GM23338 (cell line): ENCODE results near the gene ZFHX2.

Experiments used
- CREB1 ChIP-seq: fragments of 250-450 bp; sonication (Bioruptor Pico); IDR thresholded peaks from 2 replicates; pipeline ENCODE4 v1.5.0; 2020; ENCODE audit warnings: low read depth, mild to moderate bottlenecking, moderate library complexity
- CTCF ChIP-seq, 2 experiments: fragments of 200-600 bp in 1 of 2; sonication (generic) in 1 of 2; conservative IDR thresholded peaks; 2 replicates each; pipeline versions ENCODE4 v1.5.1 to v1.6.1; 2016 to 2017; ENCODE audit warnings: antibody characterized with exemption in 2 of 2, low read depth in 2 of 2, mild to moderate bottlenecking in 2 of 2, moderate library complexity in 1 of 2
- ETS1 ChIP-seq: IDR thresholded peaks from 2 replicates; pipeline ENCODE4 v1.6.1; 2016; ENCODE audit warnings: antibody characterized with exemption
- EZH2 ChIP-seq: fragments of 200-600 bp; sonication (generic); IDR thresholded peaks from one replicate; pipeline ENCODE4 v1.8.0; 2017; ENCODE audit warnings: antibody characterized with exemption, mild to moderate bottlenecking, low read depth; ENCODE audit not compliant: unreplicated experiment
- EZH2phosphoT487 ChIP-seq: fragments of 200-600 bp; sonication (generic); IDR thresholded peaks from one replicate; pipeline ENCODE4 v1.8.1; 2018; ENCODE audit warnings: antibody characterized with exemption; ENCODE audit not compliant: unreplicated experiment
- JUNB ChIP-seq: IDR thresholded peaks from one replicate; pipeline ENCODE4 v1.6.1; 2016; ENCODE audit warnings: antibody characterized with exemption; ENCODE audit not compliant: unreplicated experiment
- POLR2AphosphoS5 ChIP-seq: IDR thresholded peaks from 2 replicates; pipeline ENCODE4 v1.6.1; 2016; ENCODE audit warnings: antibody characterized with exemption, low read depth
- ZNF114 ChIP-seq: fragments of 250-450 bp; sonication (Bioruptor Pico); IDR thresholded peaks from 2 replicates; pipeline ENCODE4 v1.5.0; 2020; ENCODE audit warnings: mild to moderate bottlenecking, moderate library complexity
- ZNF331 ChIP-seq: fragments of 250-450 bp; sonication (Bioruptor Pico); IDR thresholded peaks from 2 replicates; pipeline ENCODE4 v1.5.0; 2020; ENCODE audit warnings: low read depth, mild to moderate bottlenecking, moderate library complexity
- TF ChIP-seq, protein P1 (sequence below): IDR thresholded peaks from one replicate; pipeline ENCODE4 v1.6.1; 2018; ENCODE audit warnings: antibody characterized with exemption; ENCODE audit not compliant: unreplicated experiment

DNA sequence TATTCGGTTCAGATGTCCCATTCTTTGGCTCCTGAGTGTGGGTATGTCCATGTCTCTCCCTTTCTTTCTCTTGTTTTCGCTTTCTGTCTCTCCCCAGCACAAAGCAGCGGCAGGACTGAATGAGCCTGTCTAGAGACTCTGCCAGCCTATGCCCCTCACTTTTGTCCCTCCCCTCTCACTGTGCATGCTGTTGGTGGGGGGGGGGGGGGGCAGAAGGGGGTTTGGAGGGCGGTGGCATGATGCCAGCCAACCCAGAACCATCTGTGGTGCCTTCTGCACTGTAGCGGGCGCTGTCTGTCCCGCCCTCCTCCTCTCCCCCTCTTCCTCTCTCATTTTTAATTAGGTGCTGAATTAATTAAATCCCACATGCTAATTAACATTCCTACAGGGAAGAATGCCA lies 64.3 kb downstream of the ZFHX2 start:
- TF ChIP-seq CTCF (conservative IDR thresholded peaks at IDR 0.05; ENCODE audit: low read depth in 2 of 2): no peak
- no peak for TF ChIP-seq EZH2phosphoT487
- TF ChIP-seq EZH2: no peak
- TF ChIP-seq, protein P1, sequence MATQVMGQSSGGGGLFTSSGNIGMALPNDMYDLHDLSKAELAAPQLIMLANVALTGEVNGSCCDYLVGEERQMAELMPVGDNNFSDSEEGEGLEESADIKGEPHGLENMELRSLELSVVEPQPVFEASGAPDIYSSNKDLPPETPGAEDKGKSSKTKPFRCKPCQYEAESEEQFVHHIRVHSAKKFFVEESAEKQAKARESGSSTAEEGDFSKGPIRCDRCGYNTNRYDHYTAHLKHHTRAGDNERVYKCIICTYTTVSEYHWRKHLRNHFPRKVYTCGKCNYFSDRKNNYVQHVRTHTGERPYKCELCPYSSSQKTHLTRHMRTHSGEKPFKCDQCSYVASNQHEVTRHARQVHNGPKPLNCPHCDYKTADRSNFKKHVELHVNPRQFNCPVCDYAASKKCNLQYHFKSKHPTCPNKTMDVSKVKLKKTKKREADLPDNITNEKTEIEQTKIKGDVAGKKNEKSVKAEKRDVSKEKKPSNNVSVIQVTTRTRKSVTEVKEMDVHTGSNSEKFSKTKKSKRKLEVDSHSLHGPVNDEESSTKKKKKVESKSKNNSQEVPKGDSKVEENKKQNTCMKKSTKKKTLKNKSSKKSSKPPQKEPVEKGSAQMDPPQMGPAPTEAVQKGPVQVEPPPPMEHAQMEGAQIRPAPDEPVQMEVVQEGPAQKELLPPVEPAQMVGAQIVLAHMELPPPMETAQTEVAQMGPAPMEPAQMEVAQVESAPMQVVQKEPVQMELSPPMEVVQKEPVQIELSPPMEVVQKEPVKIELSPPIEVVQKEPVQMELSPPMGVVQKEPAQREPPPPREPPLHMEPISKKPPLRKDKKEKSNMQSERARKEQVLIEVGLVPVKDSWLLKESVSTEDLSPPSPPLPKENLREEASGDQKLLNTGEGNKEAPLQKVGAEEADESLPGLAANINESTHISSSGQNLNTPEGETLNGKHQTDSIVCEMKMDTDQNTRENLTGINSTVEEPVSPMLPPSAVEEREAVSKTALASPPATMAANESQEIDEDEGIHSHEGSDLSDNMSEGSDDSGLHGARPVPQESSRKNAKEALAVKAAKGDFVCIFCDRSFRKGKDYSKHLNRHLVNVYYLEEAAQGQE: no peak
- TF ChIP-seq CREB1 (CRISPR knock-in tag): no peak
- TF ChIP-seq JUNB: no peak
- TF ChIP-seq POLR2AphosphoS5: no peak
- TF ChIP-seq ETS1: no peak
- TF ChIP-seq ZNF331 (CRISPR knock-in tag): no peak
- no peak for TF ChIP-seq ZNF114 (CRISPR knock-in tag)
